Peyer's patch (tissue), 4 donors: ENCODE measurements around the gene RFXAP. TPM values are rescaled to one million over a fixed set of nuclear protein-coding genes. Genes with fewer than 3 reads are reported as not detected.
"Not testable (repeated sequence)": the region's sequence is repeated elsewhere in the genome, so short reads cannot be mapped to it uniquely, and the experiment has no call there.

Experiments
- DNase-seq, 3 donors: peaks; one replicate each; pipeline ENCODE4 v3.0.0-alpha.2; 2017 to 2019
- H3K27ac ChIP-seq, 4 donors: fragments of 200-600 bp; sonication (generic); one replicate each; pipeline ENCODE4 v1.5.1; 2016 to 2019
- H3K27me3 ChIP-seq, 2 donors: fragments of 200-600 bp; sonication (generic); one replicate each; pipeline ENCODE4 v1.5.1; 2019
- H3K36me3 ChIP-seq, 3 donors: fragments of 200-600 bp; sonication (generic); one replicate each; pipeline ENCODE4 v1.5.1; 2016 to 2019
- H3K4me1 ChIP-seq, 4 donors: fragments of 200-600 bp; sonication (generic); one replicate each; pipeline ENCODE4 v1.5.1; 2016 to 2019
- H3K4me3 ChIP-seq, 4 donors: fragments of 200-600 bp; sonication (generic); 1 replicate in 3 of 4; 2 replicates in 1 of 4; pipeline ENCODE4 v1.5.1; 2016 to 2019; ENCODE audit warnings: mild to moderate bottlenecking in 1 of 4
- H3K9me3 ChIP-seq, 4 donors: fragments of 200-600 bp; sonication (generic); one replicate each; pipeline ENCODE4 v1.5.1; 2016 to 2019; ENCODE audit warnings: mild to moderate bottlenecking in 1 of 4
- CTCF ChIP-seq, 6 experiments: fragments of 450-650 bp in 4 of 6; fragments of 200-600 bp in 2 of 6; sonication (generic) in 1 of 6; IDR thresholded peaks; one replicate each; pipeline ENCODE4 v1.5.1; 2017 to 2019; ENCODE audit warnings: antibody characterized with exemption in 6 of 6, mild to moderate bottlenecking in 3 of 6, moderate library complexity in 1 of 6
- POLR2A ChIP-seq, 2 donors: fragments of 450-650 bp; IDR thresholded peaks; one replicate each; pipeline ENCODE4 v1.5.1; 2017; ENCODE audit warnings: antibody characterized with exemption in 2 of 2, mild to moderate bottlenecking in 2 of 2, moderate library complexity in 2 of 2
- total RNA-seq, 4 donors: library from RNA; depleted of rRNA; stranded (reverse); fragments of >200 nt; gene quantifications; one replicate each; pipeline ENCODE4 v1.1.0, GENCODE V29; 2016

The RFXAP gene
- total RNA-seq, 4 donors from 2014 or later: 3.8 to 5.5 (median 4.6) TPM

GRCh38 chr13:36776175-36776574 lies 42.8 kb upstream of the RFXAP start:
- TF ChIP-seq POLR2A (IDR thresholded peaks at IDR 0.05): no peak
- no peak for DNase-seq
- Histone ChIP-seq H3K9me3 (no peaks in the 10 kb centered on the region), H3K36me3 (no peaks in the 10 kb centered on the region), H3K27ac (no peak overlapping the region), H3K4me1 (no peaks in the 10 kb centered on the region), H3K27me3 (no peaks in the 10 kb centered on the region), H3K4me3 (no peak overlapping the region)

GRCh38 chr13:36778083-36778671 lies 40.8 kb upstream of the RFXAP start:
- Histone ChIP-seq H3K36me3 (no peaks in the 10 kb centered on the region), H3K4me3 (no peak overlapping the region), H3K9me3 (no peaks in the 10 kb centered on the region), H3K4me1 (no peaks in the 10 kb centered on the region), H3K27me3 (no peaks in the 10 kb centered on the region), H3K27ac (no peak overlapping the region)
- TF ChIP-seq CTCF (IDR thresholded peaks at IDR 0.05) (no peak), POLR2A (IDR thresholded peaks at IDR 0.05) (no peak)
- DNase-seq: no peak

GRCh38 chr13:36783890-36784289 lies 35.1 kb upstream of the RFXAP start:
- H3K36me3 ChIP-seq: no peaks in the 10 kb centered on the region
- no peak for DNase-seq
- TF ChIP-seq POLR2A (IDR thresholded peaks at IDR 0.05): no peak
- TF ChIP-seq CTCF (IDR thresholded peaks at IDR 0.05): no peak
- H3K27me3 ChIP-seq: no peaks in the 10 kb centered on the region
- H3K9me3 ChIP-seq: no peaks in the 10 kb centered on the region
- H3K4me3 ChIP-seq: no peak overlapping the region
- H3K27ac ChIP-seq: no peak overlapping the region
- no peaks in the 10 kb centered on the region for H3K4me1 ChIP-seq

- not testable (repeated sequence) for H3K4me3 ChIP-seq, H3K36me3 ChIP-seq, H3K4me1 ChIP-seq, DNase-seq, H3K9me3 ChIP-seq, H3K27ac ChIP-seq, H3K27me3 ChIP-seq
Observed at GRCh38 chr13:36786175-36786574, 32.8 kb upstream of the RFXAP start.

- Histone ChIP-seq H3K9me3 (no peaks in the 10 kb centered on the region), H3K4me3 (no peak overlapping the region), H3K27me3 (no peaks in the 10 kb centered on the region), H3K27ac (no peak overlapping the region), H3K36me3 (no peaks in the 10 kb centered on the region), H3K4me1 (no peaks in the 10 kb centered on the region)
- TF ChIP-seq CTCF (IDR thresholded peaks at IDR 0.05) (no peak), POLR2A (IDR thresholded peaks at IDR 0.05) (no peak)
- no peak for DNase-seq
Observed at GRCh38 chr13:36787181-36787580, 31.8 kb upstream of the RFXAP start.

- DNase-seq: no peak
- Histone ChIP-seq H3K4me1 (no peaks in the 10 kb centered on the region), H3K36me3 (no peaks in the 10 kb centered on the region), H3K9me3 (no peaks in the 10 kb centered on the region), H3K27ac (no peak overlapping the region), H3K27me3 (no peaks in the 10 kb centered on the region), H3K4me3 (no peak overlapping the region)
- TF ChIP-seq POLR2A (IDR thresholded peaks at IDR 0.05): no peak
- TF ChIP-seq CTCF (IDR thresholded peaks at IDR 0.05): no peak
Observed at GRCh38 chr13:36788276-36788675, 30.7 kb upstream of the RFXAP start.

- no peaks in the 10 kb centered on the region for H3K9me3 ChIP-seq
- H3K36me3 ChIP-seq: no peaks in the 10 kb centered on the region
- no peaks in the 10 kb centered on the region for H3K27me3 ChIP-seq
- H3K4me1 ChIP-seq: no peaks in the 10 kb centered on the region
- H3K4me3 ChIP-seq: no peak overlapping the region
- no peak overlapping the region for H3K27ac ChIP-seq
- no peak for TF ChIP-seq POLR2A (IDR thresholded peaks at IDR 0.05)
- TF ChIP-seq CTCF (IDR thresholded peaks at IDR 0.05): no peak
- DNase-seq: no peak
Observed at GRCh38 chr13:36789061-36789460, 30.0 kb upstream of the RFXAP start.
